GM19372 (cell line): ENCODE data around the gene HOXA13.

Experiments
- ATAC-seq: cut with Tn5 transposase; IDR thresholded peaks from one replicate; pipeline ENCODE4 v1.9.1; 2021; ENCODE audit warnings: mild to moderate bottlenecking, low read depth, moderate library complexity; ENCODE audit not compliant: unreplicated experiment

HOXA13 gene

DNA sequence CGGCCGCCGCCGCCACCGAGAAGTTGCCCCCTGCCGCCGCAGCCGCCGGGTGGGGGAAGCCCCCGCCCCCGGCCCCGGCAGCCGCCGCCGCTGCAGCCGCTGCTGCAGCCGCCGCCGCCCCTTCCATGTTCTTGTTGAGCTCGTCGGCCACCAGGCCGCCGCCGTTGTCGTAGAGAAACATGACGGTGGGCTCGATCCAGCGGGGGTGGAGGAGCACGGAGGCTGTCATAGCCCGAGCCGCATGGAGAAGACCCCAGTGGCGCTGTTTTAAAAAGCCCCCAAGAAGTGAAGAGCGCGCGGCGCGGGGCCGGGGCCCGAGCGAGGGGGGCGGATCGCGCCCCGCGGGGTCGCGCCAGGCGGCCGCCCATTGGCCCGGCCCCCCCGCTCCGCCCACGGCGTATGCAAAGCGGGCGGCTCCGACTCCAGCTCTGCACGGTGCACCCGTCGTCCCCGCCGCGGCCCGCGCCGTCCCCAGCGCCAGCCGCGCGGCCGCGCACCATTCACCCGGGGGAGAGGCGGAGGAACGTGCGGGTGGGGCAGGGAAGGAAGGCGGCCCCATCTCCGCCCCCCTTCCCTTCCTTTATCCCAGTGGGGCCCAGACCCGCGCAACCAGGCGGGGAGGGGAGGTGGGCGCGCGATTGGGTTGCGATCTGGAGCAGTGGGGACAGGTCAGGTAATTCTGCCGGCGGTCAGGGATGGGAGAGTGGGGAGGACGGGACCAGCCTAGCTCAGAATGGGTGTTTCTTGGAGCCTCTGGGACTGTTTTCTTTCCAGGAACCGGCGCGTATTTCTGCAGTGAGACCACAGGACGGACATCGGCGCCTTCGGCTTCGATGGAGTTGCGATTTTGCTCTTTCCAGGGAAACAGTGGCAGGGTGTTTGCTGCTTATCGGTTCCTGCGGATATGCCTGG is at the start of gene HOXA13:
Gene HOXA13 (minus strand): TSS at position 243 of the 912 bp plus-strand sequence. CDS start 14 bp downstream, at position 229.
- ATAC-seq, result no peak

GRCh38 chr7:27248911-27249723 is 49.2 kb upstream of the HOXA13 start:
- ATAC-seq, result no peak

GRCh38 chr7:27248427-27248806 is 48.5 kb upstream of the HOXA13 start:
- ATAC-seq, result no peak

GRCh38 chr7:27247452-27248426 is 47.8 kb upstream of the HOXA13 start:
- ATAC-seq, result no peak

DNA sequence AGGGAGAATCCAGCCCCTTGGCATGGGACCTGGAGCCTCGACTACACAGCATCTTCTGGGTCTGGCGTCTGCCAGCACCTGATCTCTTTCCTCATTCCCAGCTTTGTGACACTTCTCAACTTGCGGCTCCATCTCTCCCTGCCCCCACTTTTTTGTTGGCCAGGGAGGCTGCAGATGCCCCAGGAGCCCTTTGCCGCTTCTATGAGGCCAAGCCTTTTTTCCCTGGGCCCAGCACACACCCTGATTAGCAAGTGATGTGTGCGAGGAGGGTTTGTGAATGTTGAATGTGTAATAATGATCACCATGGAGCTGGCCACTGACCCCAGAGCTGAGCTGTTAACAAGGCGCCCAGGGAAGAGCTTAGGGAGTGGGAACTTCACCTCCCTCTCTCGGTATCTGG is 47.1 kb upstream of the HOXA13 start:
- ATAC-seq, result no peak

- no peak for ATAC-seq
Measured at GRCh38 chr7:27245798-27246691, 46.2 kb upstream of the HOXA13 start.

- no peak for ATAC-seq
Measured at GRCh38 chr7:27245124-27245797, 45.4 kb upstream of the HOXA13 start.

DNA sequence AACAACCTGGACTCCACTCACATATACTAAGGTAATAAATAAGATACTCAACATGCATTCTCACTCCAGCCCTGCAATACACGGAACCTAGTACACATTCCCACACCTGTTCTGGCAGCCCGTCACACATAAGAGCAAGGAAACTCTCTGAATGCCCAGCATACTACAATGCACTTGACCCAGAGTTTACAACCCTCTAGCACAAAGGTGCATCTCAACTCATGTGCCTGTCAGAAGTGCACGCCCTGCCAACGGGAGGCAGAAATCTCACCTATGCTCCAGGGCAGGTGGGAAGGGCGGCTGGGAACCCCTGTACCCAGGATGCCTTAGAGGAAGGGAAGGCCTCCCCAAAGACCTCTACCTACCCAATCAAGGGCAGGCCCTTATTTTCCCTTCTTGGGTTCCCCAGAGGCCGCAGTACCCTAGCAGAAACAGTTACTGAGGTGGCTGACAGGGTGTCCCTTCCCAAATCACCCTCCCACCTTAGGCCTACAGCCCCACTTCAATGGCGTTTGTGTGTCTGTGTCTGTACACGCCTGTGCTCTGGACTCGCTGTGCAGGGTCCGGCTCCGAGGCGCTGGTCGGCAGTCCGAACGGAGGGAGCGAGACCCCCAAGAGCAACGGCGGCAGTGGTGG is 44.7 kb upstream of the HOXA13 start:
- no peak for ATAC-seq

DNA sequence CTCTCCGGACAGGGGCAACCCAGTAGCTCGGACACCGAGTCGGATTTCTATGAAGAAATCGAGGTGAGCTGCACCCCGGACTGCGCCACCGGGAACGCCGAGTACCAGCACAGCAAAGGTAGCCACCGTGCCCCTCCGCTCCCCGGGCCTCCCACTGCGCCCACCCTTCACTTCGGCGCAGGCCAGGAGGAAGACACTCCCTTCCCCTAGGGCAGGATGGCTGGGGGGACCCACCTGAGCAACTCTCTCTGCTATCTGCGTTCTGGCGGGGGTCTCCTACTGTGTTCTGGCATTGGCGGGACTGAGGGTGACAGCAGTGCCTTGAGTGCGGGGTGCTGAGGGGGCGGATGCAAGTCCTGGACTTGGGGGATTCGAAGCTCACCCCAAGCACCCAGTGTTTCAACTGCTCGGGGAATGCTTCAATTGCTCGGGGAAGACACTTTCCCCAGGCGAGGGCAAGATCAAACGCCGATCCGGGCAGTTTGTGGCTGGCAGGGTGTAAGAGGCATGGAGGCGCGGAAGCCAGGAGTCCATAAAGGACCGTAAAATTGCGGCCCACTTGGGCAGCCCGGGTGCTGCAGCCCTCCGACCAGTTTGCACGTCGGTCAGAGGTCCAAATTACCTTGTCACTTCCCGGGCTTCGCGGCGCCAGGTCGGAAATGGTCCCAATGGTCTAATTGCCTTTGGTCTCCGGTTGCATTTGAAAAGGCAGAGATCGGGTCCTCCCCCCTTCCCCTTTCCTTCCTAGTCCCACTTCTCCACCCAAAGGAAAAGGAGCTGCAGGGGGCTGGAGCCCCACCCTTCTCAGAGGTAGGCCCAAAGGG is 43.7 kb upstream of the HOXA13 start:
- ATAC-seq, result no peak

- ATAC-seq, result no peak
Measured at GRCh38 chr7:27242555-27243339, 42.9 kb upstream of the HOXA13 start, which contains the start of gene EVX1. Gene EVX1, plus strand, starts transcription at chr7:27242802. Its CDS starts 229 bp downstream, at chr7:27243031.

GRCh38 chr7:27242154-27242553 is 42.3 kb upstream of the HOXA13 start:
- ATAC-seq, result no peak

DNA sequence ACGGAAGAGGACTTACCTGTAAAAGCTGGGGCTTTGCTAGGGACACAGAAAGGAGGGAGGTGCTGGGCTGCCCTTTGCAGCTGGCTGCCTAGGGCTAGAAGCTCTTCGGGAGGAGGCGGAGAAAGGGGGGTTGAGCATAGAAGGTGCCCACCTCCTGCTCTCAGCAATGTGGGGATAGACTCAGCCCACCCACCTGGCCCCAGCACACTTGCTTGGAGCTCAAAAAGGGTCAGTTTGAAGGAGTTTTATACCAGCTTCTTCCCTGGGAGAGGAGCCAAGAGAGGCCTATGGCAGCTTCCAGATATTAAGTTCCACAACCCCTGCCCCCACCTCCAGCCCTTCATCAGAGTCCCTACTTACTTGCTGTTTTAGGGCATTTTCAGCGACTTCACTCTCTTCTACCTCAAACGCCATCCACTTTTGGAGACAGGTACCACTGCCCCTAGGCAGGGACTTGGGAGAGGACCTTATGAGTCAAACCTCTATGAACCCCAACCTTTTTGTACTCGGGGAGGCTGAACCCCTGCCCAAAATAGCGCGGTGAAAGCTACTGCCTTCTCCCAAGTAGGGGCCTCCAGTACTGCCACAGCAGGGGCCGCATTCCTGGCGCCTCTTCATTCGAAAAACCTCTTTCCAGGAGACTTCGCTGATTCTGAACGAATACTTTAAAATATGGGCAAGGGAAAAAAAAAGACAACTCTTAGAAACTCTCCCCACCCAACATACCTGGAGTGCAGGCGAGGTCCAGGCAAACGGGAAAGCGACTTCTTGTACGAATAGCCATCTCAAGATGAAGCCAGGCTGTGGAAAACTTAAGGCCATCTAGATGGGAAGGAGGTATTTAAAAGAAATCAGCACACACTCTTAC is 41.5 kb upstream of the HOXA13 start:
- no peak for ATAC-seq

- ATAC-seq, result no peak
Measured at GRCh38 chr7:27240015-27240731, 40.3 kb upstream of the HOXA13 start.

DNA sequence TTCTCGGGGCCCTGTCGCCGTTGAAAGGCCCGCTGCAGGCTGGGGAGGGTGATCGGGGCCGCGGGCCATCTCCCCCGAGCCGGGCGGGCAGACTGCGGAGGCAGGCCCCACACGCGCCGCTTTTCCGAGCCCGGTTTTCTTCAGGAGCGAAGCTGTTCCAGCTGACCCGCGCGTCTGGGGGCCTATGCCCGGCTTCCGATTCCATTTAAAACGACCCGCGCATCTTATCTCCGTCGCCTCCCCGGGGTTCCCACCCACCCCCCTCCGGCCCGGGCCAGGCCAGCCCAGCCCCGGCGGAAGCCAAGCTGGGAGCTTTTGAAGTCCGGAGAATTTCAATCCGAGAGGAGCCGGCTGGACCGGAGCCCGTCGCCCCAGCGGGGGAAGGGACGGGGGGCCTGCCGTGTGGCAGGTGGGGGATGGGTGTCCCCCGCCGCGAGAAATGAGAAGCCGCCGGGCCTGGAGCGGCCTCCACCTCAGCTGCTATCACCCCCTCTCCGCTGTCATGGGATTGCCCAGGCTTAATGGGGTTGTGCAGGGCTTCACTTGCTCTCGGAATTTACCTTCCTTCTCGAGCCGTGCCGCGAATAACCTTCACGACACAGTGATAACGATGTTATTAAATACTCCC is 39.6 kb upstream of the HOXA13 start:
- ATAC-seq, result no peak

DNA sequence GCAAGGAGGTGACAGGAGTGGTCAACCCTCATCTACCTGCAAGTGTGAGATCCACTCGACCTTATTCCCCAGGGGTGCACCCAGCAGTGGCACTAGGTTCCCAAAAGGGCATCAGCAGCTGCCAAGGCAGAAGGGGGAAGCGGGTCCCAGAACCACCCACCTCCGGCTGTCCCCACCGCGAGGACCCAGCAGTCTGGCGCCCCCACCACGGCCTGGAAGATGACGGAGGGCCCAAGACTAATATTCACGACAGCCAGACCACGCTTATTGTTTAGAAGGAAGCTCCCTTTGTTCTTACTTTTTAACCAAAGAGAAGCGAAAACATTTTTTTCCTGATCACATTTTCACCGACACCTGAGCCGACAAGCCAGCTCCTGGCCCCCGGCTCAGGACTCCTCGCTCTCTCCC is 39.1 kb upstream of the HOXA13 start:
- ATAC-seq, result no peak
